Ovary (tissue), 3 donors: ENCODE measurements around the gene OR51A2.

ENCODE experiments used
- EP300 ChIP-seq: sonication (generic); formaldehyde crosslinking; IDR thresholded peaks from one replicate; pipeline ENCODE4 v1.6.1; 2017; ENCODE audit warnings: antibody characterized with exemption
- TF ChIP-seq, protein P1 (sequence below), 3 donors: fragments of 450-650 bp in 2 of 3; fragments of 200-600 bp in 1 of 3; IDR thresholded peaks; one replicate each; pipeline versions ENCODE4 v1.5.1 to v1.8.0; 2016 to 2022; ENCODE audit warnings: antibody characterized with exemption in 3 of 3, mild to moderate bottlenecking in 1 of 3
- donor health status: DM: no; HTN: no; CAD: no.

DNA sequence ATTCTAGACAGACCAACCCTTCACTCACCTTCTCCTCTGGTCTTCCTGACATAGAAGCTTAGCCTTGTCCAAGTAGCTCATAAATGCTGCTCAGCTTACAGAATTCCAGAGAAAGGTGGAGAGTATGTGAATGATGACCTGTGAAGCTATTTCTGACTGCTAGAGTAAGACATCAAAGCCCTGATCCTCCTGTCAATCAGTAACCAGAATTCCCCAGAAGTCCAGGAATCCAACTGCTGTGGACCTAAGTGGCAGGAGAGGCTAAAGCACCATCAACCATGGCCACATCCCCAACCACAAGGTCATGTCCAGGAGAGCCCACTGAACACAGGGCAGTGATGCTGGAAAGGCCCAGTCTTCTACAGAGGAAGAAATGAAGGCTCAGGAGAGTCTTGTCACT lies 38.9 kb downstream of the OR51A2 start:
- no peak for TF ChIP-seq EP300
- TF ChIP-seq, protein P1, sequence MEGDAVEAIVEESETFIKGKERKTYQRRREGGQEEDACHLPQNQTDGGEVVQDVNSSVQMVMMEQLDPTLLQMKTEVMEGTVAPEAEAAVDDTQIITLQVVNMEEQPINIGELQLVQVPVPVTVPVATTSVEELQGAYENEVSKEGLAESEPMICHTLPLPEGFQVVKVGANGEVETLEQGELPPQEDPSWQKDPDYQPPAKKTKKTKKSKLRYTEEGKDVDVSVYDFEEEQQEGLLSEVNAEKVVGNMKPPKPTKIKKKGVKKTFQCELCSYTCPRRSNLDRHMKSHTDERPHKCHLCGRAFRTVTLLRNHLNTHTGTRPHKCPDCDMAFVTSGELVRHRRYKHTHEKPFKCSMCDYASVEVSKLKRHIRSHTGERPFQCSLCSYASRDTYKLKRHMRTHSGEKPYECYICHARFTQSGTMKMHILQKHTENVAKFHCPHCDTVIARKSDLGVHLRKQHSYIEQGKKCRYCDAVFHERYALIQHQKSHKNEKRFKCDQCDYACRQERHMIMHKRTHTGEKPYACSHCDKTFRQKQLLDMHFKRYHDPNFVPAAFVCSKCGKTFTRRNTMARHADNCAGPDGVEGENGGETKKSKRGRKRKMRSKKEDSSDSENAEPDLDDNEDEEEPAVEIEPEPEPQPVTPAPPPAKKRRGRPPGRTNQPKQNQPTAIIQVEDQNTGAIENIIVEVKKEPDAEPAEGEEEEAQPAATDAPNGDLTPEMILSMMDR (IDR thresholded peaks at IDR 0.05), result no peak
